HEK293 (cell line): Measurements from ENCODE around the gene PDP2.

Experiments used
- CTCF ChIA-PET: fragments of 350-600 bp; formaldehyde crosslinking; extraction: SDS; loops from one replicate; lab custom pipeline; 2021; ENCODE audit warnings: antibody characterized with exemption; lab: Yijun Ruan, JAX
- POLR2A ChIA-PET: fragments of 300-600 bp; formaldehyde crosslinking; extraction: SDS; loops from one replicate; lab custom pipeline; 2020; ENCODE audit warnings: antibody characterized with exemption, inconsistent platforms; lab: Yijun Ruan, JAX
- H3K27ac ChIP-seq: fragments of 200-500 bp; sonication (Bioruptor generic); 2 replicates; pipeline ENCODE4 v1.5.1; 2014; ENCODE audit warnings: low read depth, low read length, control low read depth, inconsistent platforms; ENCODE audit errors: extremely low read depth
- H3K36me3 ChIP-seq, 2 experiments: fragments of 200-500 bp in 1 of 2; sonication (Bioruptor generic) in 1 of 2; 1 replicate in 1 of 2; 2 replicates in 1 of 2; pipeline ENCODE4 v1.5.1; 2014 to 2017; ENCODE audit warnings: inconsistent platforms in 2 of 2, low read length in 2 of 2; ENCODE audit not compliant: control insufficient read depth in 2 of 2, insufficient read depth in 1 of 2
- H3K4me1 ChIP-seq: fragments of 200-500 bp; sonication (Bioruptor generic); 2 replicates; pipeline ENCODE4 v1.5.1; 2014; ENCODE audit warnings: mild to moderate bottlenecking, low read length, inconsistent platforms; ENCODE audit not compliant: control insufficient read depth, insufficient read depth
- H3K4me3 ChIP-seq: 2 replicates; pipeline ENCODE4 v1.5.1; 2011; ENCODE audit warnings: low read depth, mild to moderate bottlenecking, control low read depth, low read length, moderate library complexity
- H3K9me3 ChIP-seq: fragments of 200-500 bp; sonication (Bioruptor generic); 2 replicates; pipeline ENCODE4 v1.5.1; 2014; ENCODE audit warnings: low read depth, low read length, inconsistent platforms; ENCODE audit not compliant: control insufficient read depth, insufficient read depth
- GLI4 ChIP-seq: fragments of 450-650 bp; formaldehyde crosslinking; IDR thresholded peaks from 2 replicates; pipeline ENCODE4 v1.5.1; 2016; ENCODE audit warnings: missing biosample characterization, missing genetic modification characterization
- KLF16 ChIP-seq: fragments of 450-650 bp; formaldehyde crosslinking; IDR thresholded peaks from 2 replicates; pipeline ENCODE4 v1.5.1; 2017; ENCODE audit warnings: missing biosample characterization, missing genetic modification characterization
- ZBTB8A ChIP-seq: fragments of 450-650 bp; formaldehyde crosslinking; IDR thresholded peaks from 2 replicates; pipeline ENCODE4 v1.5.1; 2016; ENCODE audit warnings: missing biosample characterization, missing genetic modification characterization
- ZNF112 ChIP-seq: fragments of 450-650 bp; formaldehyde crosslinking; IDR thresholded peaks from 2 replicates; pipeline ENCODE4 v1.5.0; 2017; ENCODE audit warnings: missing biosample characterization, missing genetic modification characterization
- ZNF121 ChIP-seq: fragments of 450-650 bp; formaldehyde crosslinking; IDR thresholded peaks from 2 replicates; pipeline ENCODE4 v1.5.1; 2016; ENCODE audit warnings: missing biosample characterization, missing genetic modification characterization
- ZNF155 ChIP-seq: fragments of 450-650 bp; formaldehyde crosslinking; IDR thresholded peaks from 2 replicates; pipeline ENCODE4 v1.5.1; 2016; ENCODE audit warnings: missing biosample characterization, missing genetic modification characterization
- ZNF394 ChIP-seq: fragments of 450-650 bp; formaldehyde crosslinking; IDR thresholded peaks from 2 replicates; pipeline ENCODE4 v1.5.1; 2016; ENCODE audit warnings: missing biosample characterization, missing genetic modification characterization, mild to moderate bottlenecking, moderate library complexity, borderline replicate concordance
- ZNF426 ChIP-seq: fragments of 450-650 bp; formaldehyde crosslinking; IDR thresholded peaks from 2 replicates; pipeline ENCODE4 v1.5.1; 2017; ENCODE audit warnings: missing biosample characterization, missing genetic modification characterization, mild to moderate bottlenecking, inconsistent platforms, moderate library complexity
- ZNF473 ChIP-seq: fragments of 450-650 bp; formaldehyde crosslinking; IDR thresholded peaks from 2 replicates; pipeline ENCODE4 v1.5.1; 2017; ENCODE audit warnings: missing biosample characterization, missing genetic modification characterization
- ZNF48 ChIP-seq: fragments of 450-650 bp; formaldehyde crosslinking; IDR thresholded peaks from 2 replicates; pipeline ENCODE4 v1.5.1; 2016; ENCODE audit warnings: missing biosample characterization, missing genetic modification characterization
- ZNF510 ChIP-seq: fragments of 450-650 bp; formaldehyde crosslinking; IDR thresholded peaks from 2 replicates; pipeline ENCODE4 v1.5.1; 2018; ENCODE audit warnings: mild to moderate bottlenecking, missing genetic modification characterization, missing biosample characterization; ENCODE audit not compliant: insufficient replicate concordance
- ZNF514 ChIP-seq: fragments of 450-650 bp; formaldehyde crosslinking; IDR thresholded peaks from 2 replicates; pipeline ENCODE4 v1.5.1; 2016; ENCODE audit warnings: missing biosample characterization, missing genetic modification characterization
- ZNF544 ChIP-seq: fragments of 450-650 bp; formaldehyde crosslinking; IDR thresholded peaks from 2 replicates; pipeline ENCODE4 v1.5.0; 2017; ENCODE audit warnings: missing biosample characterization, missing genetic modification characterization
- ZNF76 ChIP-seq: fragments of 450-650 bp; formaldehyde crosslinking; IDR thresholded peaks from 2 replicates; pipeline ENCODE4; 2016; ENCODE audit warnings: low read depth, missing biosample characterization, missing genetic modification characterization, borderline replicate concordance
- ZNF843 ChIP-seq: fragments of 450-650 bp; formaldehyde crosslinking; IDR thresholded peaks from 2 replicates; pipeline ENCODE4 v1.5.1; 2016; ENCODE audit warnings: missing biosample characterization, missing genetic modification characterization
- TF ChIP-seq, protein P1 (sequence below): fragments of 450-650 bp; formaldehyde crosslinking; IDR thresholded peaks from 2 replicates; pipeline ENCODE4 v1.5.1; 2016; ENCODE audit warnings: missing biosample characterization, missing genetic modification characterization
- TF ChIP-seq, protein P2 (sequence below): fragments of 450-650 bp; formaldehyde crosslinking; IDR thresholded peaks from 2 replicates; pipeline ENCODE4 v1.5.1; 2016; ENCODE audit warnings: missing biosample characterization, missing genetic modification characterization
- TF ChIP-seq, protein P3 (sequence below): fragments of 450-650 bp; formaldehyde crosslinking; IDR thresholded peaks from 2 replicates; pipeline ENCODE4 v1.5.1; 2016; ENCODE audit warnings: missing biosample characterization, missing genetic modification characterization, borderline replicate concordance
- TF ChIP-seq, protein P4 (sequence below): fragments of 450-650 bp; formaldehyde crosslinking; IDR thresholded peaks from 2 replicates; pipeline ENCODE4 v1.5.1; 2016; ENCODE audit warnings: missing biosample characterization, missing genetic modification characterization
- TF ChIP-seq, protein P5 (sequence below): fragments of 450-650 bp; formaldehyde crosslinking; IDR thresholded peaks from 2 replicates; pipeline ENCODE4 v1.5.1; 2016; ENCODE audit warnings: missing biosample characterization, missing genetic modification characterization
- TF ChIP-seq, protein P6 (sequence below): fragments of 450-650 bp; formaldehyde crosslinking; optimal IDR thresholded peaks from 2 replicates; pipeline ENCODE3; 2016; ENCODE audit warnings: missing biosample characterization, mild to moderate bottlenecking, missing genetic modification characterization

Gene PDP2

DNA sequence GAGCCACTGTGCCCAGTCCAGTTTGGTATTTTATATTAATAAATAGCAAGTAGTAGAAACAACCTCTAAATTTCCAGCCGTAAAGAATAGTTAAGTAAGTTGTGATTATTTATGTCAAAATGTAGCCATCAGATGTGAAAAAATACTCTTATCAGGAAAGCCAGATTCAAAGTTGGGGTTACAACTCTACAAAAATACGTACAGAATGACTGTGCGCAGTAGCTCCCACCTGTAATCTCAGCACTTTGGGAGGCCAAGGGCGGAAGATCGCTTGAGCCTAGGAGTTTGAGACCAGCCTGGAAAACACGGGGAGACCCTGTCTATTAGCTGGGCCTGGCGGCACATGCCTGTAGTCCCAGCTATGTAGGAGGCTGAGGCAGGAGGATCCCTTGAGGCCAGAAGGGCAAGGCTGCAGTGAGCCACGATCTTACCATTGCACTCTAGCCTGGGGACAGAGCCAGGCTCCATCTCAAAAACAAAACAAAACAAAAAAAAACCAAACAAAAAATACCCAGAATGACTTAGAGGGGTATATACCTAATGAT, 1.7 kb downstream of the PDP2 start:
- no peak; the same call in 1 of the 2 replicates for TF ChIP-seq ZNF394 (tag by site-specific recombination)
- TF ChIP-seq ZNF426 (tag by site-specific recombination): no peak
- no peak for TF ChIP-seq ZNF510 (tag by site-specific recombination)
- no peak for TF ChIP-seq ZNF843
- TF ChIP-seq, protein P1, sequence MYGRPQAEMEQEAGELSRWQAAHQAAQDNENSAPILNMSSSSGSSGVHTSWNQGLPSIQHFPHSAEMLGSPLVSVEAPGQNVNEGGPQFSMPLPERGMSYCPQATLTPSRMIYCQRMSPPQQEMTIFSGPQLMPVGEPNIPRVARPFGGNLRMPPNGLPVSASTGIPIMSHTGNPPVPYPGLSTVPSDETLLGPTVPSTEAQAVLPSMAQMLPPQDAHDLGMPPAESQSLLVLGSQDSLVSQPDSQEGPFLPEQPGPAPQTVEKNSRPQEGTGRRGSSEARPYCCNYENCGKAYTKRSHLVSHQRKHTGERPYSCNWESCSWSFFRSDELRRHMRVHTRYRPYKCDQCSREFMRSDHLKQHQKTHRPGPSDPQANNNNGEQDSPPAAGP: no peak
- no peak for TF ChIP-seq ZNF544 (tag by site-specific recombination)
- no peak for TF ChIP-seq ZNF514 (tag by site-specific recombination)
- TF ChIP-seq ZNF112 (tag by site-specific recombination): no peak
- TF ChIP-seq ZNF473 (tag by site-specific recombination): no peak
- no peak for TF ChIP-seq GLI4 (tag by site-specific recombination)
- Histone ChIP-seq H3K36me3 (peaks cover 4 to 30% of the 10 kb centered on the region in 2 experiments; a peak in 2 of 3 replicates), H3K9me3 (no peaks in the 10 kb centered on the region), H3K4me3 (no peak overlapping the region), H3K27ac (no peak overlapping the region), H3K4me1 (peaks cover 5% of the 10 kb centered on the region)
- CTCF ChIA-PET: interaction anchor here (0.6 to 2.4 kb wide), 12 partner anchors 8 to 478 kb away, joined by 3 to 16 read pairs (median 4); partner anchors contain the start of gene NAE1
- POLR2A ChIA-PET: interaction anchor here (2.3 kb wide), 1 partner anchor 18 kb away, joined by 8 read pairs; no protein-coding TSS in a partner anchor

DNA sequence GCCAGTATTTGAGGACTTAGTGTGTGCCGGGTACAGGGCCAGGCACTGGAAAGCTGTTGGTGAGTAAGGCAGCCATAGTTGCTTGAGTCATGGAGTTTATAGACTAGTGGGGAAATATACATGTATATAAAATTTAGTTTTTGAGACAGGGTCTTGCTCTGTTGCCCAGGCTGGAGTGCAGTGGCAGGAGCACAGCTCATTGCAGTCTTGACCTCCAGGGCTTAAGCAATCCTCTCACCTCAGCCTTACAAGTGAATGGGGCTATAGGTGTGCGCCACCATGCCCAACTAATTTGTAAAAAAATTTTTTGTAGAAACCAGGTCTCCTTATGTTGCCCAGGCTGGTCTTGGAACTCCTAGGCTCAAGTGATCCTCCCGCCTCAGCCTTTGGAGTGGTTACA, 2.4 kb downstream of the PDP2 start:
- H3K9me3 ChIP-seq: no peaks in the 10 kb centered on the region
- H3K27ac ChIP-seq: no peak overlapping the region
- POLR2A ChIA-PET: no interaction called here
- peaks cover 8% of the 10 kb centered on the region for H3K4me1 ChIP-seq
- TF ChIP-seq ZNF121 (tag by site-specific recombination): peak; percentile 65; the same call in 1 of the 2 replicates
- no peak for TF ChIP-seq ZNF48 (tag by site-specific recombination)
- CTCF ChIA-PET: interaction anchor here (0.6 to 1.4 kb wide), 4 partner anchors 8 to 165 kb away, joined by 3 to 6 read pairs (median 4); no protein-coding TSS in a partner anchor
- peaks cover 4 to 30% of the 10 kb centered on the region in 2 experiments; a peak in 2 of 3 replicates for H3K36me3 ChIP-seq
- no peak overlapping the region for H3K4me3 ChIP-seq

DNA sequence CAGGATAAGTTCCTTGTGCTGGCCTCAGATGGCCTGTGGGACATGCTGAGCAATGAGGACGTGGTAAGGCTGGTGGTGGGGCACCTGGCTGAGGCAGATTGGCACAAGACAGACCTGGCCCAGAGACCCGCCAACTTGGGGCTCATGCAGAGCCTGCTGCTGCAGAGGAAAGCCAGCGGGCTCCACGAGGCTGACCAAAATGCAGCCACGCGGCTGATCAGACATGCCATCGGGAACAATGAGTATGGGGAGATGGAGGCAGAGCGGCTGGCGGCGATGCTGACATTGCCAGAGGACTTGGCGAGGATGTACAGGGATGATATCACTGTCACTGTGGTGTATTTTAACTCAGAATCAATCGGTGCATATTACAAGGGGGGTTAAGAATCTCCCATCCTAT, 5.2 kb downstream of the PDP2 start:
- Histone ChIP-seq H3K36me3 (peaks cover 12 to 35% of the 10 kb centered on the region in 2 experiments; a peak in 2 of 3 replicates), H3K9me3 (no peaks in the 10 kb centered on the region), H3K4me3 (no peak overlapping the region), H3K4me1 (peaks cover 8% of the 10 kb centered on the region), H3K27ac (no peak overlapping the region)
- ChIA-PET CTCF (interaction anchor here (0.7 to 1.6 kb wide), 2 partner anchors 9 to 146 kb away, joined by 3 to 14 read pairs; no protein-coding TSS in a partner anchor), POLR2A (no interaction called here)
- TF ChIP-seq, protein P2, sequence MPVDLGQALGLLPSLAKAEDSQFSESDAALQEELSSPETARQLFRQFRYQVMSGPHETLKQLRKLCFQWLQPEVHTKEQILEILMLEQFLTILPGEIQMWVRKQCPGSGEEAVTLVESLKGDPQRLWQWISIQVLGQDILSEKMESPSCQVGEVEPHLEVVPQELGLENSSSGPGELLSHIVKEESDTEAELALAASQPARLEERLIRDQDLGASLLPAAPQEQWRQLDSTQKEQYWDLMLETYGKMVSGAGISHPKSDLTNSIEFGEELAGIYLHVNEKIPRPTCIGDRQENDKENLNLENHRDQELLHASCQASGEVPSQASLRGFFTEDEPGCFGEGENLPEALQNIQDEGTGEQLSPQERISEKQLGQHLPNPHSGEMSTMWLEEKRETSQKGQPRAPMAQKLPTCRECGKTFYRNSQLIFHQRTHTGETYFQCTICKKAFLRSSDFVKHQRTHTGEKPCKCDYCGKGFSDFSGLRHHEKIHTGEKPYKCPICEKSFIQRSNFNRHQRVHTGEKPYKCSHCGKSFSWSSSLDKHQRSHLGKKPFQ (tag by site-specific recombination): no peak
- TF ChIP-seq, protein P3, sequence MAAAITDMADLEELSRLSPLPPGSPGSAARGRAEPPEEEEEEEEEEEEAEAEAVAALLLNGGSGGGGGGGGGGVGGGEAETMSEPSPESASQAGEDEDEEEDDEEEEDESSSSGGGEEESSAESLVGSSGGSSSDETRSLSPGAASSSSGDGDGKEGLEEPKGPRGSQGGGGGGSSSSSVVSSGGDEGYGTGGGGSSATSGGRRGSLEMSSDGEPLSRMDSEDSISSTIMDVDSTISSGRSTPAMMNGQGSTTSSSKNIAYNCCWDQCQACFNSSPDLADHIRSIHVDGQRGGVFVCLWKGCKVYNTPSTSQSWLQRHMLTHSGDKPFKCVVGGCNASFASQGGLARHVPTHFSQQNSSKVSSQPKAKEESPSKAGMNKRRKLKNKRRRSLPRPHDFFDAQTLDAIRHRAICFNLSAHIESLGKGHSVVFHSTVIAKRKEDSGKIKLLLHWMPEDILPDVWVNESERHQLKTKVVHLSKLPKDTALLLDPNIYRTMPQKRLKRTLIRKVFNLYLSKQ (tag by site-specific recombination): no peak
- TF ChIP-seq ZNF76 (tag by site-specific recombination) (no peak), ZBTB8A (tag by site-specific recombination) (no peak), ZNF155 (tag by site-specific recombination) (no peak), KLF16 (no peak)
- TF ChIP-seq, protein P4, sequence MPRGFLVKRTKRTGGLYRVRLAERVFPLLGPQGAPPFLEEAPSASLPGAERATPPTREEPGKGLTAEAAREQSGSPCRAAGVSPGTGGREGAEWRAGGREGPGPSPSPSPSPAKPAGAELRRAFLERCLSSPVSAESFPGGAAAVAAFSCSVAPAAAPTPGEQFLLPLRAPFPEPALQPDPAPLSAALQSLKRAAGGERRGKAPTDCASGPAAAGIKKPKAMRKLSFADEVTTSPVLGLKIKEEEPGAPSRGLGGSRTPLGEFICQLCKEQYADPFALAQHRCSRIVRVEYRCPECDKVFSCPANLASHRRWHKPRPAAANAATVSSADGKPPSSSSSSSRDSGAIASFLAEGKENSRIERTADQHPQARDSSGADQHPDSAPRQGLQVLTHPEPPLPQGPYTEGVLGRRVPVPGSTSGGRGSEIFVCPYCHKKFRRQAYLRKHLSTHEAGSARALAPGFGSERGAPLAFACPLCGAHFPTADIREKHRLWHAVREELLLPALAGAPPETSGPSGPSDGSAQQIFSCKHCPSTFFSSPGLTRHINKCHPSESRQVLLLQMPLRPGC: no peak
- TF ChIP-seq, protein P5, sequence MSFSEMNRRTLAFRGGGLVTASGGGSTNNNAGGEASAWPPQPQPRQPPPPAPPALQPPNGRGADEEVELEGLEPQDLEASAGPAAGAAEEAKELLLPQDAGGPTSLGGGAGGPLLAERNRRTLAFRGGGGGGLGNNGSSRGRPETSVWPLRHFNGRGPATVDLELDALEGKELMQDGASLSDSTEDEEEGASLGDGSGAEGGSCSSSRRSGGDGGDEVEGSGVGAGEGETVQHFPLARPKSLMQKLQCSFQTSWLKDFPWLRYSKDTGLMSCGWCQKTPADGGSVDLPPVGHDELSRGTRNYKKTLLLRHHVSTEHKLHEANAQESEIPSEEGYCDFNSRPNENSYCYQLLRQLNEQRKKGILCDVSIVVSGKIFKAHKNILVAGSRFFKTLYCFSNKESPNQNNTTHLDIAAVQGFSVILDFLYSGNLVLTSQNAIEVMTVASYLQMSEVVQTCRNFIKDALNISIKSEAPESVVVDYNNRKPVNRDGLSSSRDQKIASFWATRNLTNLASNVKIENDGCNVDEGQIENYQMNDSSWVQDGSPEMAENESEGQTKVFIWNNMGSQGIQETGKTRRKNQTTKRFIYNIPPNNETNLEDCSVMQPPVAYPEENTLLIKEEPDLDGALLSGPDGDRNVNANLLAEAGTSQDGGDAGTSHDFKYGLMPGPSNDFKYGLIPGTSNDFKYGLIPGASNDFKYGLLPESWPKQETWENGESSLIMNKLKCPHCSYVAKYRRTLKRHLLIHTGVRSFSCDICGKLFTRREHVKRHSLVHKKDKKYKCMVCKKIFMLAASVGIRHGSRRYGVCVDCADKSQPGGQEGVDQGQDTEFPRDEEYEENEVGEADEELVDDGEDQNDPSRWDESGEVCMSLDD (tag by site-specific recombination): no peak
- TF ChIP-seq, protein P6, sequence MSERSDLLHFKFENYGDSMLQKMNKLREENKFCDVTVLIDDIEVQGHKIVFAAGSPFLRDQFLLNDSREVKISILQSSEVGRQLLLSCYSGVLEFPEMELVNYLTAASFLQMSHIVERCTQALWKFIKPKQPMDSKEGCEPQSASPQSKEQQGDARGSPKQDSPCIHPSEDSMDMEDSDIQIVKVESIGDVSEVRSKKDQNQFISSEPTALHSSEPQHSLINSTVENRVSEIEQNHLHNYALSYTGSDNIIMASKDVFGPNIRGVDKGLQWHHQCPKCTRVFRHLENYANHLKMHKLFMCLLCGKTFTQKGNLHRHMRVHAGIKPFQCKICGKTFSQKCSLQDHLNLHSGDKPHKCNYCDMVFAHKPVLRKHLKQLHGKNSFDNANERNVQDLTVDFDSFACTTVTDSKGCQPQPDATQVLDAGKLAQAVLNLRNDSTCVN (tag by site-specific recombination): no peak
